Epidermal melanocyte (primary cell): ENCODE measurements around the gene RHOT1.
"Not testable (repeated sequence)": the region's sequence is repeated elsewhere in the genome, so short reads cannot be mapped to it uniquely, and the experiment has no call there.

ENCODE experiments used
- DNase-seq: peaks from one replicate; pipeline ENCODE4 v3.0.0; 2011; ENCODE audit warnings: low spot score; ENCODE audit not compliant: insufficient read length

RHOT1 gene

DNA sequence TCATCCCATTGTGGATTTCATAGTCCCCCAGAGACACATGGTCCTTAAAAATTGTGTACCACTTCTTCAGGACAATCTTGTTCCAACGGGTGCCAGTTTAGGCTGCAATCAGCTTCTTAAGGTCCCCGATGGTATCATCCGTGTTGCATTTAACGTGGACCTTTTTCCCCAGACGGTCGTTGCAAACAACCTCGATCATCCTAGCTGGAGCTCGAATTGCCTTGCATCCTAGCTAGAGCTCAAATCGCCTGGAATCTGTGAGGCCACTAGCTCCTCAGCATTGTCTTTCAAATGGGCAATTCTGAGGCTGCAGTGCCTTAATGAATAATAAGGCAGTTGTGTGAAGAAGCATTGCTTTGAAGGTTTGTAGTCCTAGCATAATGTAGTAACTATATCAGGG, 85.6 kb downstream of the RHOT1 start:
- no peak for DNase-seq

DNA sequence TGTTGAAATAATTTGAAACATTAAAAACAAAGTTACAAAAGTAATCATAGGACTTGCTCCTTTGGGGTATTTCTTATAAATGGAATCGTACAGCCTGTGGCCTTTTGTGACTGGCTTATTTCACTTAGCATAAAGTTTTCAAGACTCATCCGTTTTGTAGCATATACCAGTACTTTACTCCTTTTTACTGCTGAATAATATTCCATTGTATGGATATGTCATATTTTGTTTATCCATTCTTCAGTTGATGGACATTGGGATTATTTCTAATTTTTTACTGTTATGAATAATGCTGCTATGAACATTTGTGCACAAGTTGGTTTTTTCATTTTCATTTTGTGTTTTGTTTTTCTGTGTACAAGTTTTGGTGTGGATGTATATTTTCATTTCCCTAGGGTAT, 93.3 kb downstream of the RHOT1 start:
- no peak for DNase-seq

DNA sequence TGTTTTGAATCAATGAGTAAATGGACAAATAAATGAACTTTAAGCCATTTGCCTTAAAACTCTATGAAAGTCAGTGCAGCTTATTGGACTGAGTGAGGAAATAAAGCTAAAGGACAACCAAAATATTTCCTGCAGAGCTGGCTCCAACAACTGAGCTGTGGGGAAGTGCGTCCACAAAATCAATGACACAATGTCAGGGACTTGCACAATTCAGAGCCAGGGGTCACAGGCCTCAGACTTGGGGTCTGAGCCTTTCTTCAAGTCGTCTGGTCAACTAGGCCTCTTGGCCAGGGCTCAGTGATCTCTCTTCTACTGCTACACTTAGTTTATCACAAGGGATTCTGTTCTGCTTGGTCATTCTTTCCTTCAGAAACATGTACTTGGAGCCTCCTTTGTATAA, 97.2 kb downstream of the RHOT1 start:
- DNase-seq = no peak

DNA sequence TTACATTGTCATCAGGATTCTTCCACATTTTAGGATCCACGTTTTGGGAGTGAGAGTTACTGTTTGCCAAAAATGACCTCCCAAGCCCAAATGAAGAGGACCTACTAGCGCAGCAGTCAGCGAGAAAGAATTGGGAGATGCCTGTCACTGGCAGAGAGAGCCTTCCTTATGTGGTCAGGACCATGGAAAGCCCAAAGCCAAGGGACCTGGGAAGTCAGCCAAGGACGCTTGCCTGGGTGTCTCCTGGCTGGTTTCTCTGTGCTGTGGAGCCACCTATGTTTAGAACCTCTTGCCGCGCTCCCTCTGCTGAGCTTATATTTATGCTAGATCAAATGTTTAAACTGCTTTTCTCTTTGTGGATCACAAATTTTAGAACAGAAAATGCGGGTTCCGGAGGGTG, 98.4 kb downstream of the RHOT1 start:
- DNase-seq = no peak

DNA sequence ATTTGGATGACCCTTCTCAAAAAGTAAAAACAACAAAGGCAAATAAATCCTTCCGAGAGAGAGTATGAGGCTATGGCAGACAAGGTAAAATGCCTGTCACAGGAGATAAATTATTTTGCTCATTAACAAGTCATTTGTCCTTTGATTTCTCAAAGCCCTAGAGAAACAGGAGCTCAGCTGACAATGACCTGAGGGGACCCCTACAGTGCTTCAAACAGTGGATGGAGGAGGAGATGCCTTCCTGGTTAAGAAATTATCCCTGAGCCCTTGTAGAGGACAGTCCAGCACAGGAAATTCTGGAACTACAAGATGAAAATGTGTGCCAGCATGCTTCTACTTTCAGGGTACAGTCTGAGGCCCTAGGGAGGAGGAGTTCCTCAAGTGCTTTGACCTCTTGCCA, 99.3 kb downstream of the RHOT1 start:
- no peak for DNase-seq

DNA sequence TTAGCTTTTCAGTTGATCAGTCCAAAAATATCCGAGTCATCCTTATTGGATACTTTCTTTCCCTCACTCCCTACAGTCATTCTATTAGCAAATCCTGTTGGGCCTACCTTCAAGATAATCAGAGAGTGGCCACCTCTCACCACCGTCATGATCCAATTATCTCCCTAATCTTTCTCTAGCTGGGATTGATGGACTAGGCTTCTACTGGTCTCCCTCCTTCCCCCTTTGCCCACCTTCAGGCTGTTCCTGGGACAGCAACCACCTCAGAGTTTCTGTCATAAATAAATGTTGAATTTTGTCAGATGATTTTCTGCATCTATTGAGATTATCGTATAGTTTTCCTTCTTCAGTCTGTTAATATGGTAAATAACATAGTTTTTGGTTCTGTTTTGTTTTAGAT, 107.2 kb downstream of the RHOT1 start:
- DNase-seq = no peak

DNA sequence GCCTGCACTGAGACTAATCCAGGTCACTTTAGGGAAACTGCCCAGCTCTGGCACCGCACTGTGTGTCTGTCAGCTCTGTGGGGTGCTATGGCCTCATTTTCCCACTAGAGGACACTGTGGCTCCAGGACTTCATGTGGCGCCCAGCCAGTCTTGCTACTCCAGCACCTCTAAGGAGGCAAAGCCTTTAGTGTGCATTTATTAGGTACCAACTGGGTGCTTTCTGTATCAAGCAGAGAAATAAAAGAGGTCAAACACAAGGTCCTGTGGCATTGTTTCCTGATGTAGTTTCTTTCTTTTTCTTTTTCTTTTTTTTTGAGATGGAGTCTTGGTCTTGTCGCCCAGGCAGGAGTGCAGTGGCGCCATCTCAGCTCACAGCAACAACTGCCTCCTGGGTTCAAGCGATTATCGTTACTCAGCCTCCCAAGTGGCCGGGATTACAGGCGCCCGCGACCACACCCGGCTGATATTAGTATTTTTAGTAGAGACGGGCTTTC, 110.9 kb downstream of the RHOT1 start:
- DNase-seq = peak; percentile 60

DNA sequence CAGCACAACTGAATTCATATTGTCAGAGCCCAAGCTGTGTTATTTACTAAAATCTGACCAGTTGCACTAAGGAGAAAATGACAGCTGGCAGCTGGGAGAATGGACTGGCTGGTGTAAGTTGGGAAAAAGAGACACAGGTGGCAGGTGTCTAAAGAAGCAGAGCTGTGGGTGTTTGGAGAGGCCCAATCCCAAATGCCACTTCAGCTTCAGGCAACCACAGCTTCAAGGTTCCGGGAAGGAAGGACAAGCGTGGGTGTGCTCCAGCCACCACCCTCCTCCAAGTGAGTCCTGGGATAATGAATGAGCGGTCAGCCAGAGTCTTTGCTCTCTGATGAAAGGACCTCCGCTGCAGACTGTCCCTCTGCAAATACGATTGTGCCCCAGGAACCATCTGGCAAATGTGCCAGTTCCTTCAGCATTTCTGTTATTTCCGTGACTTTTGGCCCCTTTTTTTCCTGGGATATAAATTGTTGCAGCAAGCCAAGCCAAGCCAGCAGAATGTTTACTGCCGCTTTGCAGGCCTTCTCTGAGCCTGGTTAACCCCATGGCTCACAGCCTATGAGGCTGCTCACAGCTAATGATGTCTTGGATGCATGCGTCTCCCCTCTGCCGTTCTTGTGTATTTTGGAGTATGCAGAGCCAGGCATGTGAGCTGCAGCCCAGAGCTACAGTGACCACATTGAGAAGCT, 113.9 kb downstream of the RHOT1 start:
- no peak for DNase-seq

DNA sequence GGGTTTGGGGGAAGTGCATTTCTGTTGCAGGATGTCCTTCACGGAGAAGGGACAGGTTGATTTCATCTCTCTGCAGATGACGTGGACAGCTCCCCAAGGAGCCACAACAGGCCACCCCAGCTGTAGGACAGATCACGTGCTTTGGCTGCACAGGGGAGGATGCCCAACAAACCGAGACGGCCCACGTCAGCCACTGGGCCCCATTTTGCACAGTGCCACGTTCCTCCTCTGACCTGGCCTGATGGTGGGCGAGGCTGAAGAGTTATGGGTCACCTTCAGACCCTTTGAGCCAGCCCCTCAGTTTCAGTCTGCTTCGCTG, 114.4 kb downstream of the RHOT1 start:
- no peak for DNase-seq

DNA sequence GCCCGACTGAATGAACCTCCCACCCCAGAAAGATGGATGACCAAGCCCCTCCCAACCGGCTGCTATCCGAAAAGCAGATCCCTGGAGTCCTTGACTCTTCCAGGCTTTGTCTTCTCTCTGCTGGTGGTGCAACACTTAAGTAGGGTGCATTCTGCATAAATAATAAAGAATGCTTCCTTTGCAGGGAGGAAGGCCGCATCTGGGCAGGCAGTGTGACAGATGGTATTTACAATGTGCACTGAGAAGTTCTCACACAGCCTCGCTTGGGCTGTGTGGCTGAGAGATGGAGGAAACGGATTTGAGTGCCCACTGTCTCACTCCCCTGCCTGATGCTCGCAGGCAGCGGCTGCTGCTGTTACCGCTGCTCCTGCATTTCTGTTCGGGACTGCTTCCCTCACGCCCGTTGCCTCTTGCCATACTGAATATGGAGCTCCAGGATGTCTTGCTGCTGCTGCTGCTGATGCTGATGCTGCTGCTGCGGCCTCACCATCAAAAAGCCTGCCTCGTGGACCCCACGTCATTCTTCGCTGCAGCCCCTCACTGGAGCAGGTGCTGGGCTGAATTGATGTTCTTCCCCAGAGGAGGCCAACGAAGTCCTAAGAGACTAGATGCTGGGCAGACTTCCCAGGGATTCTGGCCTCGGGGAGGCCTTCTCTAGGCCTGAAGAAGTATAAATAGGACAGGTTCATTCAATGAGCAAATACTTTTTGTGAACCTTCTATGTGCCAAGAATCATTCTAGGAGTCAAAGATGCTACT, 116.3 kb downstream of the RHOT1 start:
- no peak for DNase-seq

DNA sequence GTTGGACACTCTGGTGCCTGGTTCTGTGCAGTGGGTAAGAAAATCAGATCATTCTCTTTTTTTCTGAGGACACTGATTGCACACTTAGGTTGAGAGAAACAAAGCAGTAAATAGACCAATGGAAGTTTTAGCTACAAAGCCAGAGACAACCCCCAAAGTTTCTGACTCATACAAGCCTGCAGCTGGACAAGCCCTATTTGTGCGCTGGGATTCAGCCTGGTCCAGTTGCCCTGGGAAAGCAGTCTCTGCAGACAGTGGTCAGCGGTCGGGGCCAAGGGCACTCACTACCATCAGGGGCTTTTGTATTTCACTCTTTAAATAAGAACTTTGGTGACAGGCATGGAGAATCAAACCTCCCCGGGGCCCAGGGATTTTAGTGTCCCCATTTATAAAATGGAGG, 117.3 kb downstream of the RHOT1 start:
- DNase-seq = no peak

DNA sequence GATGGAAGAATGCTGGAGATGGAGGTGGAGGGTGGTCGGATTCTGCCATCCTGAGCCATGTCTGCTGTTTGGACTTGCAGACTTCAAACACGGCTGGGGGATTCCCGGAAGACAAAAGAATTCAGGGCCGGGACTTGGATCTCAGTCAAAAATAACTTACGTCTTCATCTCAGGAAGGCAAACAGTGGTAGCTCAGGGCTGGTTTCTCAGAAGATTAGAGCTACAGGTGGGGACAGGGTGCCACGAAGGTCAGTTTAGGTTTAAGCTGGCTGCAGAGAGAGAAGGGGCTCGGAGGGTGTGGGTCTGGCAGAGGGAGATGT, 119.1 kb downstream of the RHOT1 start:
- DNase-seq = no peak

DNA sequence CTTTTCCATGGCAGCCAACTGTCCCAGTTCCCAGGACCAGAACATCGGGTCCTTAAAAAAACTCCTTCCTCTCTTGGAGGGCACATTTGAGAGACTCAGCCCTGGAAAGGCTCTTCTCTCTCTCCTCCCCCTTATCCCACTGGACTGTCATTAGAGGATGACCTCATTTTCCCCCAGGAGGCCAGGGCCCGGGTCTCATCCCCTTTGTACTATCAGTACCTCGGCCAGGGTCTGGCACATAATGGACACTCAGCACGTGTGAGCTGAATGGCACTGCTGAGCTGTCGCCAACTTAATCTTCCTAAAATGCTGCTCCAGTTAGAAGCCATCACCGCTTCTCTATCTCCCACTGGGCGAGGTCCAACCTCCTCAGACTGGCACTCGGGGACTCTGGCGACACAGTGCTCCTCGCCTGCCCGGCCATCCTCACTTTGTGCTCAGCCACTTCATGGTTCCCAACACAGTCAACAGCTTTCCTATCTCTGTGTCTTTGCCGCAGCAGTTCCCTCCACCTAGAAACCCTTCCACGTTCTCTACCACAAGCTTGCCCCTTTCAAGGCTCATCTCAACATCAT, 119.7 kb downstream of the RHOT1 start:
- DNase-seq = no peak

DNA sequence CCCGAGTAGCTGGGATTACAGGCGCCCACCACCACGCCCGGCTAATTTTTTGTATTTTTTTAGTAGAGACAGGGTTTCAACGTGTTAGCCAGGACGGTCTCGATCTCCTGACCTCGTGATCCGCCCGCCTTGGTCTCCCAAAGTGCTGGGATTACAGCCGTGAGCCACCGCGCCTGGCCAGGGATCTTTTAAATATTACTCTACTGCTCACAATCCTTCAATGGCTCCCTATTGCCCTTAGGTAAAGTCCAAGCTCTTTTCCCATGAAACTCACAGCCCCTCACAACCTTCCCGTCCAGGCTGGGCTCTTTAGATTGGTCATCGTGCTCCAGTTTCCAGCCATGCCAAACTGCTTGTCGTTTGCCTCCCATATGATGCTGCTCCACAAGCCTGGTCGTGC, 121.2 kb downstream of the RHOT1 start:
- DNase-seq = not testable (repeated sequence)

DNA sequence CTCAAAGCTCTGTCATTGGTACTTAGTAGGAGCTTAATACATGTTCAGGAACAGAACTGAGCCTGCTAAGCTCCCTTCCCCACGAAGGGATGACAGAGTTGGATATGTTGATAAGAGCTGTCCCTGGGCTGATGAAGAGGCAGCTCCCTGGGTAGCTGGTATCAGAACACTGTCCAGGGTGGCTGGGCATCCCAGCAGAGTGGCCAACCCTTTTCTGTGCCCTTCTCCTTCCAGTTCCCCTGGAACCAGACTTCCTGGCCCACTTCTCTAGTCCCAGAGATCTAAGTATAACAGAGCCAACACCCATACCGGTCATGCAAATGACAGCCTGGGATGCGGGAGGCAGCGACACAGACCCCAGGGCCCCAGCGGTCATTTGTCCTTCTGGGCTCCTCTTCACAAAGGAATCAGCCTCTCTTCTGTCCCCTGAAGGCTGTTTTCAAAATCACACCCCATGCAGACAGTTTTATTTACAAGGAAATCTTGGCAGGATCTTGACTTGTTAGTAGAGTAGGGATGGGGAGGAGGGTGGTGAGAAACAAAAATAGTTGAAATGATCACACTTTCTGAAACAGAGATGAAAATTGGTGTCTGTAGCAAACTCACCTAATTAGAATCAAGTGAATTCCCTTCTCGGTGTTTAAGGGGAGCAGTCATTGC, 122.0 kb downstream of the RHOT1 start:
- no peak for DNase-seq

DNA sequence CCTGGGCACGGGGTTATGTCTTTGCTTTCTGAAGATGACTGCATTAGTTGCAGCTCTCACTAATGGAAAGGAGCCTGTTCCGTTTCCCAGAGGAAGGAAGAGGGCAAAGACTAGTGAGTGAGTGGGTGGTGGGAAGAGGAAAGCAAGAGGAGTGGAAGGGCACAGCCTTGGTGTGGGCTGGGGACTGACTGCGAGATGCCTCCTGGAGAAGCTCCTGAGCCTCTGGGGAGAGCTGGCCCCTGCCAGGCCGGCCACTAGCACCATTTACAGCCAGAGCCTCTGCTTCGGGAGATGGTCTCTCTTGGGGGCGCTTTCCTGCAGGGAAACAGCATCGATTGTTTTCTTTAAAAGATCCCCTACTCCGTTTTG, 122.5 kb downstream of the RHOT1 start:
- DNase-seq = no peak

DNA sequence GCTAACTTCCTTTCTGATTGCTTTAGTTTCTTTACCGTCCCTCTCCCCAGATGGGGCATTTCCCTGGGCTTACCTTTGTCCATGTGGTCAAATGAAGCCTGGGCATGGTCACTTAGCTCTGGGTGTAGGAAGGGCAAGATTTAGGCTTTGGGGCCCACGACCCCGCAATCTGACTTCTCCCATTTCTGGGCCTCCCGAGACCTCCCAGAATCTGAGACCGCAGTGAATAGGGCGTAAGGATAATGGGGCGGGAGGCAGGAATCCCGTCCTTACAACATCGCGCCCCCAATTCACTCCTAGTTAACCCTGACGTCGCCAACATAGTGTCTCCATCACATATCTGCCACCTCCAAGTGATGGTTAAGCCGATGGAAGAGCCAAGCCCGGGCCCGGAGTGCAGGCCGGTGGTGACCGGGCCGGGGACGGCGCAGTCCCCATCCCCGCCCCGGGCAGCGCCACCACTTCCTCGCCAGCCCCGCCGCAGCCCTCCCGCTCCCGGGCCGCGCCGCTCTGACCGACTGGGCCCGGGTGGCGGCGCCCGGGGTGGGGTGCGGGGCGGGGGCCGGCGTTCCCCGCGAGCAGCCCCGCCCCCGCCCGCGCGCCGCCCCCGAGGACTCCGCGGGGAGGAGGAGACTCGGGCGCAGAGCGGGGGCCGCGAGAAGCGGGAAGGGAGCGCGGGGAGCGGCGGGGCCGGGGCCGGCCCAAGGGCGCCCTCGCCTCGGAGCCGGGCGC, 123.1 kb downstream of the RHOT1 start, which contains the start of gene RHBDL3:
Gene RHBDL3 (plus strand): TSS at position 641 of the 732 bp plus-strand sequence. CDS start 358 bp downstream, outside the sequence.
- DNase-seq = no peak

DNA sequence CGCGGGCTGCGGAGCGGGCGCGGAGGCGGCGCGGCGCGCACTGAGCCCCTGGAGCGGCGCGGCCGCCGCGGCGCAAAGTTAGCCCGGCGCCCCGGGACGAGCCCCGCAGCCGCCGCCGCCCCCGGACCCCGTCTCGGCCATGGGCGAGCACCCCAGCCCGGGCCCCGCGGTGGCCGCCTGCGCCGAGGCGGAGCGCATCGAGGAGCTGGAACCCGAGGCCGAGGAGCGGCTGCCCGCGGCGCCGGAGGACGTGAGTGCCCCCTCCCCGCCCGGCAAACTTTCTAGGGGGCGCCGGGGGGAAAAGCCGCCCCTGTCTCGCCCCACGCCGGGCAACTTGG, 123.7 kb downstream of the RHOT1 start:
- no peak for DNase-seq

DNA sequence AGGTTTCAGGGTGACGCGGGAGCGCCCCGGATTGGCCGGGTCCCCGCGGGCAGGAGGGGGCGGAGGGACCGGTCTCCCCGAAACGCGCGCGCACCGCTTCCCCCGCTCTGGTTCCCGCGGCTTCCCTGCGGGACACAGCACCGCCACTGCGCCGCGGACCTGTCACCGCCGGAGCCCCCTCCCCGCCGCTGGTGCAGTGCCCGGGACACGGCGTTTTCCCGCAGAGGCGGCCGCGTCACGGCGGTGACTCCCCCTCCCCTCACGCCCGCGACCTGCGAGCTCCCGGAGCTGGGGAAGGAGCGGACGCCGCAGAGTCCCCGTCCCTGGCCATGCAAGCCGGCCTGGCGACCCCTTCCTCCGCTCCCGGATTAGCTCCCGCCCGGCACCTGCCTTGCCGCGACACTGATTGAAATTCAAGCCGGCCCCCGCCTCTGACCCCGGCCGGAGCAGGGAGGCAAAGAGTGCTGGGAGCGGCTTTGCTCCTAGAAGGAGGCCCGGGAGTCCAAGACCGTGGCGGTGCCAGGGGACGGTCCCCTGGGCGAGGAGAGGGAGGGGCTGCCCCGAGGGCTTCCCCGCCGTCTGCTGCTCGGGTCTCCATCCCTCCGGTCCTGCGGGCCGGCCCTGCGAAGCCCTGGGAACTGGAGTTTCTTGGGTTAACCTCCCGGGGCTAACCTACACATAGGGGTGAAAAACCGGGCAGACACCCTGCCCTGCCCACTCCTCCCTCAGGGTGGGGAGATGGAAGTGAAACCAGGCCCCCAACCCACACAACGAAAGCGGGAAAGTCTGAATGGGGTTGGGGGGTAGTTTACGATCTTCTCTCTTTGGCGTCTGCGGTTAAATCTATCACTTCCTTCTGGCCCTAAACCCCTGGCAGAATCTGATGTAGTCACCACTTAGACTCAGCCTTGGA, 124.3 kb downstream of the RHOT1 start:
- no peak for DNase-seq

DNA sequence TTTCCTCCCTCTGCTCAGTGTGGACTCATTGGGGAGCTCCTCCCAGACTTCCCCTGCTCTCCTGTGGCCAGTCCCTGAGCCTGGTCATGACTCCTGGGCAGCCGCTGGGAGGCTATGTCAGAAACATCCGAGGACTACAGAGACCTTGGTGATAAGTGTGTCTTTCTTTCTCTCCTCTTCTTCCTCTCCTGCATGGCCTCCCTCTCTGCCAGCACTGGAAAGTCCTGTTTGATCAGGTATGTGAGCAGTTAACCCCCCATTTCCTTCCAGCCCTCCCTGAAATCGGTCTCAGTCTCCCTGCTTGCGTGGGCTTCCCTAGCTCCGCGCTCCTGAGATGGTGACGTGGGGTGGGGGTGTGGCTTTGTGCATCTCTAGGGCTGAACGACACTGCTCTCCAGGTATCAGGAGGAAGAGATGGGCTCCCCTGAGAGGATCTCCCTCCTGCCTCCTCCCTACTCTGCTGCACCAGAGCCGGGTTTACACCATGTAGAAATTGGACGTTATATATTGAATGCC, 125.4 kb downstream of the RHOT1 start:
- no peak for DNase-seq
